Measurements from ENCODE around the gene NFKB2.

Gene NFKB2

GRCh38 chr10:102395400-102396316 lies at the start of gene NFKB2:
Gene NFKB2, plus strand, starts transcription at chr10:102395705. Its CDS starts 255 bp downstream, at chr10:102395960.
- DNase-seq = peak; percentile 84

- DNase-seq = no peak
Observed at GRCh38 chr10:102347236-102347828, 48.2 kb upstream of the NFKB2 start.

- DNase-seq = peak; percentile 51
Observed at GRCh38 chr10:102352066-102352715, 43.3 kb upstream of the NFKB2 start.

- DNase-seq = no peak
Observed at GRCh38 chr10:102354451-102354850, 41.1 kb upstream of the NFKB2 start.

- no peak for DNase-seq
Observed at GRCh38 chr10:102358712-102359382, 36.7 kb upstream of the NFKB2 start.

DNA sequence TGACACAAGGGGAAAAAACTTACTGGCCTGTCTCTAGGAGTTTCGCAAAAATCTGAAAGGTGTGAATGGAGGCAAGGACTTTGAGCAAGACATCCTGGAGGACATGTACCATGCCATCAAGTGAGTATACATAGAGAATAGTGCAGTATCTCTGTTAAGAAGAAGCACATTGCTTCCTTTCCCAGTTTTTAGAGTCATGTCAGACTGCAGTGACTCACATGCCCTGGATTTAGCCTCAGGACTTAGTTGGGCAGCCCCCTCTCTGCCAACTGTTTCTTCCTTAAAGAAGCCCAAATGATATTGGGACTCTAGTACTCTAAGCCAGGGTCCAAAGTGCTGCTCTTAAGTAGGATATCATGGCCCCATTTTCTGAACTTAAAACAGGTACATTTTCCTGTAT lies 28.1 kb upstream of the NFKB2 start:
- DNase-seq = no peak

- DNase-seq = no peak
Observed at GRCh38 chr10:102368077-102368476, 27.4 kb upstream of the NFKB2 start.

DNA sequence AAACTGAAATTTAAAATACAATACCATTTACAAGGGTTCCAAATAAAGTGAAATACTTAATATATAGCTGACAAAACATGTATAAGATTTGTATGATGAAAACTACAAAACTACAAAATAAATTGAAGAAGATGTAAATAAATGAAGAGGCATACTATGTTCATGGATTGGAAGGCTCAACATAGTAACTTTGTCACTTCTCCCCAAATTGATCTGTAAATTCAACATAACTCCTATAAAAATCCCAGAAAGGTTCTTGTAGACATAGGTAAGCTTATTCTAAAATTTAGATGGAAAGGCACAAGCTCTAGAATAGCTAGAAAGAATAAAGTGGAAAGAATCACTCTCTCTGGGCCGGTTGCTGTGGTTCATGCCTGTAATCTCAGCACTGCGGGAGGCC lies 24.2 kb upstream of the NFKB2 start:
- DNase-seq = no peak

DNA sequence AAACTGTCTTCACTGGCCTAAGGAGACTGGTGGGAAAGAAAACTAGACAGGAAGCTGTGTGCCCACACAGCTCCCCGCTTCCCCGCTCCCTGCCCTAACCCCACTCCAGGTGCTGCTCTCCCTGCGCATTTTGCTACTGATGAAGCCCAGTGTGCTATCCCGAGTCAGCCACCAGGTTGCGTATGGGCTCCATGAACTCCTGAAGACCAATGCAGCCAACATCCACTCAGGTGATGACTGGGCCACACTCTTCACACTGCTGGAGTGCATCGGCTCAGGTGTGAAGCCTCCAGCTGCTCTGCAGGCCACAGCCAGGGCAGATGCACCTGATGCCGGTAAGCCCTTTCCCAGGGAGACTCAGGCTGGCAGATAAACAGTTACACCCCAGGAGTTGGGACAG lies 20.3 kb upstream of the NFKB2 start:
- no peak for DNase-seq

DNA sequence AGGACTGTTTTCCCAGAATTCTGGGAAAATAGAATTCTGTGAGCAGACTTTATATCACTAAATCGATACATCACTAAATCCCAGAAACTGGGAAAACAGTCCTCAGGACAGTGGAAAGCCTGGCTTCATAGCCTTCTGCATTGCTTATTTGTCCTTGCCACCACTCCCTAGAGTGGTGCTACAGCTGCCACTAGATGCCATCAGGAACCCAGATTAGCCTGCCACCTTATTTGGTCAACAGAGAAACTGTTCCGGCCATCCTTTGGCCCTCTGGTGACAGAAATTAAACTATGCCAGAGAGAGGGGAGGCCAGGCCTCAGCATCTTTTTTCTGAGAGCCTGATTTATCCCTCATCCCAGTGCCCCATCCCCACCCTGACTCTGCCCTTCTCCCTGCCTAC lies 19.6 kb upstream of the NFKB2 start:
- no peak for DNase-seq

DNA sequence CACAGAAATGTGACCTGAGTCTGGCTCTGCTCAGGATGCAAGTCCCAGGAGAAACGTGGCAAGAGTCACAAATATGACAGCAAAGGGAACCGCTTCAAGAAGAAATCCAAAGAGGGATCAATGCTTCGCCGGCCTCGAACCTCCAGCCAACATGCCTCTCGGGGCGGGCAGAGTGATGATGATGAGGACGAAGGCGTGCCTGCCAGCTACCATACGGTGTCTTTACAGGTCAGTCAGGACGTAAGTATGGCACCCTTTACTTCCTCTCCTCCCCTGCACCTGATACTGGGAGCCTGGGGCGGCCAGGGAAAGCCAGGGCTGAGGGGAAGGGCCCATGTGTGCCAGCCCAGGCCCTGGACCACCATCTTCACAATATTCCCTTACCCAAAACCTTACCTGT lies 18.6 kb upstream of the NFKB2 start:
- no peak for DNase-seq

DNA sequence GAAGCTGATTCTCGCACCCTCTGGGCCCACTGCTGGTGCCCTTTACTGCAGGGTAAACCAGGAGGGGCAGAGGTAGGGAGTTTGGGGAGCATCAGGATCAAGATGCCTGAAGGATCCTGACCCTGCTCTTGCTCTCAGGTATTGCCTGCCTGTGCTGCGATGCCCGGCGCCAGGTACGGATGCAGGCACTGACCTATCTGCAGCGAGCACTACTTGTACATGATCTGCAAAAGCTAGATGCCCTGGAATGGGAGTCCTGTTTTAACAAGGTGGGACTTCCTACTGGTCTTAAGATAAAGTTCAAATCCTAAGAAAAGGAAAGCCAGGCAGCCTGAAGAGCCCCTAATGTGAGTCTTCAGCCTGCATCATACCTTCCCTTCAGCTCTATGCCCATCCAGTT lies 16.1 kb upstream of the NFKB2 start:
- DNase-seq = no peak

- DNase-seq = no peak
Observed at GRCh38 chr10:102381983-102382382, 13.5 kb upstream of the NFKB2 start.

GRCh38 chr10:102382871-102383270 lies 12.6 kb upstream of the NFKB2 start:
- DNase-seq = no peak

- DNase-seq = no peak
Observed at GRCh38 chr10:102384053-102384452, 11.5 kb upstream of the NFKB2 start.

- DNase-seq = no peak
Observed at GRCh38 chr10:102384606-102385429, 10.7 kb upstream of the NFKB2 start.

DNA sequence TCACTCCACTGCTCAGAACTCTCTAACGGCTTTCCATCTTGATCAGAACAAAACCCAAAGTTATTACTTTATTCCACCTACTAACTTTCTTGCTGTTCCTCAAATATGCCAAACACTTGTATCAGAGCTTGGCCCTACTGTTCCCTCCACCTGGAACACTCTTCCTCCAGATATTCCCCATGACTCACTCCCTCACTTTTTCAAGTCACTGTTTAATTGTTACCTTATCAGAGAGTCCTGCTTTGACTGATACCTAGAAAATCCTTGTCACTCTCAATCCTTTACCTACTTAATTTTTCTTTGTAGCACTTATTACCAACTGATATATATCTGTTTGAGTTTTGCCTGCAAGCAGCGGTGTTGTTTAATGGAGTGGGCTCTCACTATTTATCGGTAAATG lies 5.6 kb upstream of the NFKB2 start:
- DNase-seq = no peak

DNA sequence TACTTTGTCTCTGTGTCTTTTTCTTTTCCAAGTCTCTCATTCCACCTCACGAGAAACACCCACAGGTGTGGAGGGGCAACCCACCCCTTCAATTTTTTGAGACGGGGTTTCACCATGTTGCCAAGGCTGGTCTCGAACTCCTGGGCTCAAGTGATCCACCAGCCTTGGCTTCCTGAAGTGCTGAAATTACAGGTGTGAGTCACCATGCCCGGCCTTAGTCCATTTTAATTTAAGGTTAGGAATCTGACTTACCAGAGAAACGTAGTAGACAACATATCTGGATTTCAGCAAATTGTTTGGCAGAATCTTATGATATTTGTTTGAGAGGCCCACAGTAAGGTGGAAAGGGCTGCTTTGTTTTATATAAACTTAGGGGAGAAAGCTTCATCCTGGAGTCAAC lies 3.2 kb upstream of the NFKB2 start:
- DNase-seq = no peak

- no peak for DNase-seq
Observed at GRCh38 chr10:102393411-102394078, 2.0 kb upstream of the NFKB2 start.

- DNase-seq = peak; percentile 95
Observed at GRCh38 chr10:102394079-102394800, 1.3 kb upstream of the NFKB2 start.

GRCh38 chr10:102394801-102395399 lies 605 bp upstream of the NFKB2 start:
- DNase-seq = no peak
